Tongue (tissue), 2 donors: ENCODE data around the gene MGST3. TPM values are rescaled to one million over a fixed set of nuclear protein-coding genes. Genes with fewer than 3 reads are reported as not detected.
A peak's percentile ranks its signal among the peaks of the same experiment; 100 is the strongest.
"Not testable (repeated sequence)": the region's sequence is repeated elsewhere in the genome, so short reads cannot be mapped to it uniquely, and the experiment has no call there.

ENCODE experiments used
- DNase-seq: peaks from one replicate; pipeline ENCODE4 v3.0.0-alpha.2; 2015
- total RNA-seq: library from RNA; depleted of rRNA; stranded (reverse); fragments of >200 nt; gene quantifications from one replicate; pipeline ENCODE4 v1.2.3, GENCODE V29; 2014

Gene MGST3
- total RNA-seq, 1 donor from 2014 or later = 212 TPM

GRCh38 chr1:165697881-165698760 is 67.1 kb downstream of the MGST3 start, which contains the start of gene ALDH9A1:
ALDH9A1 (minus strand) TSS chr1:165698562; CDS start chr1:165698558, 4 bp downstream.
- peak; percentile 94 for DNase-seq

DNA sequence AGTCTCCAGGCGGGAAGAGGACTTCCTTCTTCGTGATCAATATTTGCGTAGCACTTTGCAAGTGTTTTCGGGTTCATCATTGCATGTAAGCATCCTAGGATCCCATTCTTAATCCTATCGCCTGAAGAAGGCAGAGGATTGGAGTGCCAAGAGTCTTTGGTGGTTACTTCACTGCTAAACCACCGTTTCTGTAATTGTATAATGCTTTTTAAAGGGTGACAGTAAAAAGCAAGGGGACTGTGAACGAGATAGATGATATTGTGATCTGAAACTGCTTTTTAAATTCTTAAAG is 67.7 kb downstream of the MGST3 start:
- no peak for DNase-seq

DNA sequence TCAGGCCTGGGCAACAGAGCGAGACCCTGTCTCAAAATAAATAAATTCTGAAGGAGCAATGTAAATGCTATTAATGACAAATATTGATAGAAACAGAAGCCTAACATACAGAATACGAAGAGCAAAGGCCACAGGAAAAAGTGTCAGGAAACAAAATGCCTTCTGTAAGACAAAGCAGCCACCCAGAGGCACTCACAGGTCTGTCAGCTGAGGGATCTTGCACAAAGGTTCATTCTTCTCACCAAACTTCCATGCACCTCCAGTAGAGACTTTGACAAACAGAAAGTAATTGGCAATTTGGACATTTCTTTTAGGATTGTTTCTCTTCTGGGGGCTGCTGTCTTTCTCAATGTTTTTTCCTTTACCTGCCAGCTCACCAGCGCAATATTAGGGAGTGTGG is 68.5 kb downstream of the MGST3 start:
- DNase-seq = no peak

GRCh38 chr1:165701922-165702321 is 70.9 kb downstream of the MGST3 start:
- not testable (repeated sequence) for DNase-seq

- no peak for DNase-seq
Observed at GRCh38 chr1:165703648-165704047, 72.6 kb downstream of the MGST3 start.

Other genes with a start within 250 kb of the MGST3 start
- gene RXRG, start 186.1 kb upstream of the MGST3 start, total RNA-seq = 43.3 TPM
- not detected for gene LRRC52, start 87.2 kb upstream of the MGST3 start, total RNA-seq
- 84.0 TPM for gene ALDH9A1, start 67.3 kb downstream of the MGST3 start, total RNA-seq
- gene TMCO1, start 137.6 kb downstream of the MGST3 start, total RNA-seq = 40.5 TPM
- gene UCK2, start 196.4 kb downstream of the MGST3 start, total RNA-seq = 39.0 TPM